Limb (tissue), 2 donors: Measurements from ENCODE around the gene CAMKK1.

Source experiments
- DNase-seq, 2 donors: peaks; one replicate each; pipeline ENCODE4 v3.0.0-alpha.2; 2016; ENCODE audit errors: extremely low spot score in 2 of 2

CAMKK1 gene

GRCh38 chr17:3896968-3897235 lies 4.0 kb upstream of the CAMKK1 start:
- DNase-seq = no peak

GRCh38 chr17:3896108-3896967 lies 3.5 kb upstream of the CAMKK1 start:
- DNase-seq = no peak

- DNase-seq = no peak
Measured at GRCh38 chr17:3895354-3895753, 2.5 kb upstream of the CAMKK1 start.

GRCh38 chr17:3894911-3895343 lies 2.1 kb upstream of the CAMKK1 start:
- DNase-seq = no peak

GRCh38 chr17:3894188-3894587 lies 1.3 kb upstream of the CAMKK1 start:
- no peak for DNase-seq

GRCh38 chr17:3893720-3894116 lies 865 bp upstream of the CAMKK1 start:
- DNase-seq = no peak

GRCh38 chr17:3892095-3892998 lies 506 bp downstream of the CAMKK1 start:
- peak in 1 of 2 donors; percentile 77 for DNase-seq

- no peak for DNase-seq
Measured at GRCh38 chr17:3891626-3892094, 1.2 kb downstream of the CAMKK1 start.

- no peak for DNase-seq
Measured at GRCh38 chr17:3890878-3891219, 2.0 kb downstream of the CAMKK1 start.

- DNase-seq = no peak
Measured at GRCh38 chr17:3890082-3890877, 2.6 kb downstream of the CAMKK1 start.

- no peak for DNase-seq
Measured at GRCh38 chr17:3889325-3890012, 3.4 kb downstream of the CAMKK1 start.

GRCh38 chr17:3888343-3889171 lies 4.3 kb downstream of the CAMKK1 start:
- DNase-seq = peak; percentile 79 to 85

- no peak for DNase-seq
Measured at GRCh38 chr17:3887804-3888203, 5.0 kb downstream of the CAMKK1 start.

GRCh38 chr17:3887394-3887793 lies 5.5 kb downstream of the CAMKK1 start:
- no peak for DNase-seq

GRCh38 chr17:3886776-3887175 lies 6.1 kb downstream of the CAMKK1 start:
- DNase-seq = no peak

- no peak for DNase-seq
Measured at GRCh38 chr17:3885970-3886369, 6.9 kb downstream of the CAMKK1 start.

- DNase-seq = no peak
Measured at GRCh38 chr17:3885271-3885670, 7.6 kb downstream of the CAMKK1 start.

- DNase-seq = no peak
Measured at GRCh38 chr17:3884188-3884587, 8.7 kb downstream of the CAMKK1 start.

- DNase-seq = no peak
Measured at GRCh38 chr17:3882276-3882675, 10.6 kb downstream of the CAMKK1 start.

GRCh38 chr17:3880983-3881382 lies 11.9 kb downstream of the CAMKK1 start:
- DNase-seq = no peak
